ENCODE measurements around the gene COX20.

GRCh38 chr1:244836135-244836521 is 670 bp downstream of the COX20 start:
- no peak for TF ChIP-seq RCOR1 (IDR thresholded peaks at IDR 0.05; ENCODE audit: insufficient replicate concordance, low read length)
- TF ChIP-seq CTCF (conservative IDR thresholded peaks at IDR 0.05; ENCODE audit: low read depth, low read length): no peak
- TF ChIP-seq USF2 (IDR thresholded peaks at IDR 0.05; ENCODE audit: low read depth, low read length): no peak

Measured in IMR-90 (cell line).